SK-N-SH treated with all-trans-retinoic acid at 6 μM for 48 hours (cell line): Measurements from ENCODE around the gene ENHO.
A peak's percentile ranks its signal among the peaks of the same experiment; 100 is the strongest.

Experiments
- ATAC-seq: fragments of 200-7000 bp; cut with Tn5 transposase; 3 replicates; pipeline ENCODE4 v1.9.1; 2020; ENCODE audit warnings: mild to moderate bottlenecking, moderate library complexity
- ARNTL ChIP-seq: fragments of 450-650 bp; formaldehyde crosslinking; IDR thresholded peaks from 2 replicates; pipeline ENCODE4 v1.5.0; 2020; ENCODE audit warnings: low read depth, mild to moderate bottlenecking, moderate library complexity, borderline replicate concordance
- BACH2 ChIP-seq: fragments of 250-450 bp; sonication (Bioruptor Pico); IDR thresholded peaks from 2 replicates; pipeline ENCODE4 v1.9.0; 2021; ENCODE audit warnings: mild to moderate bottlenecking, borderline replicate concordance
- CSDC2 ChIP-seq: fragments of 250-450 bp; sonication (Bioruptor Pico); IDR thresholded peaks from 2 replicates; pipeline ENCODE4 v1.5.0; 2020; ENCODE audit warnings: mild to moderate bottlenecking, moderate library complexity
- CSRNP3 ChIP-seq: fragments of 250-450 bp; sonication (Bioruptor Pico); IDR thresholded peaks from 2 replicates; pipeline ENCODE4 v1.5.1; 2021; ENCODE audit warnings: mild to moderate bottlenecking, moderate library complexity
- ESRRG ChIP-seq: fragments of 250-450 bp; sonication (Bioruptor Pico); IDR thresholded peaks from 2 replicates; pipeline ENCODE4 v1.6.1; 2021; ENCODE audit warnings: mild to moderate bottlenecking
- GLIS3 ChIP-seq: fragments of 250-450 bp; sonication (Bioruptor Pico); IDR thresholded peaks from 2 replicates; pipeline ENCODE4 v1.5.0; 2020; ENCODE audit warnings: mild to moderate bottlenecking, moderate library complexity
- ISL1 ChIP-seq: fragments of 250-450 bp; sonication (Bioruptor Pico); IDR thresholded peaks from 2 replicates; pipeline ENCODE4 v2.1.2; 2022; ENCODE audit warnings: mild to moderate bottlenecking, moderate library complexity
- PATZ1 ChIP-seq: fragments of 250-450 bp; sonication (Bioruptor Pico); IDR thresholded peaks from 2 replicates; pipeline ENCODE4 v1.8.0; 2020; ENCODE audit warnings: mild to moderate bottlenecking, moderate library complexity, borderline replicate concordance
- PPARA ChIP-seq: fragments of 250-450 bp; sonication (Bioruptor Pico); IDR thresholded peaks from 2 replicates; pipeline ENCODE4 v1.5.0; 2020; ENCODE audit warnings: mild to moderate bottlenecking, borderline replicate concordance
- RARB ChIP-seq: fragments of 250-450 bp; sonication (Bioruptor Pico); IDR thresholded peaks from 2 replicates; pipeline ENCODE4 v1.8.0; 2021; ENCODE audit warnings: mild to moderate bottlenecking, moderate library complexity
- SNAI2 ChIP-seq: fragments of 250-450 bp; sonication (Bioruptor Pico); IDR thresholded peaks from 2 replicates; pipeline ENCODE4 v1.5.0; 2020; ENCODE audit warnings: mild to moderate bottlenecking, moderate library complexity
- TCF4 ChIP-seq: fragments of 250-450 bp; sonication (Bioruptor Pico); IDR thresholded peaks from 2 replicates; pipeline ENCODE4 v1.8.0; 2021; ENCODE audit warnings: mild to moderate bottlenecking, moderate library complexity, borderline replicate concordance
- TOX ChIP-seq: fragments of 250-450 bp; sonication (Bioruptor Pico); IDR thresholded peaks from 2 replicates; pipeline ENCODE4 v1.8.0; 2021; ENCODE audit warnings: mild to moderate bottlenecking, moderate library complexity, borderline replicate concordance
- TSHZ2 ChIP-seq: fragments of 250-450 bp; sonication (Bioruptor Pico); IDR thresholded peaks from 2 replicates; pipeline ENCODE4 v1.5.0; 2020; ENCODE audit warnings: mild to moderate bottlenecking, moderate library complexity
- ZFP3 ChIP-seq: fragments of 250-450 bp; sonication (Bioruptor Pico); IDR thresholded peaks from 2 replicates; pipeline ENCODE4 v1.5.0; 2020; ENCODE audit warnings: mild to moderate bottlenecking, moderate library complexity
- ZFP30 ChIP-seq: fragments of 450-650 bp; formaldehyde crosslinking; IDR thresholded peaks from 2 replicates; pipeline ENCODE4 v1.5.0; 2022; ENCODE audit warnings: mild to moderate bottlenecking, moderate library complexity
- ZNF70 ChIP-seq: fragments of 450-650 bp; formaldehyde crosslinking; IDR thresholded peaks from 2 replicates; pipeline ENCODE4 v1.5.0; 2020; ENCODE audit warnings: mild to moderate bottlenecking, moderate library complexity
- TF ChIP-seq, protein P1 (sequence below): fragments of 250-450 bp; sonication (Bioruptor Pico); IDR thresholded peaks from 2 replicates; pipeline ENCODE4 v1.5.1; 2020; ENCODE audit warnings: low read depth, mild to moderate bottlenecking, moderate library complexity

The ENHO gene

GRCh38 chr9:34546102-34546833, 23.5 kb upstream of the ENHO start:
- peak; percentile 92 for TF ChIP-seq ZNF70 (CRISPR knock-in tag)
- no peak for TF ChIP-seq ESRRG (CRISPR knock-in tag)
- ATAC-seq: no peak

- no peak for ATAC-seq
- TF ChIP-seq TCF4 (no peak), TOX (no peak), PPARA (no peak), CSRNP3 (CRISPR knock-in tag) (no peak)
Measured at GRCh38 chr9:34545497-34545896, 22.7 kb upstream of the ENHO start.

DNA sequence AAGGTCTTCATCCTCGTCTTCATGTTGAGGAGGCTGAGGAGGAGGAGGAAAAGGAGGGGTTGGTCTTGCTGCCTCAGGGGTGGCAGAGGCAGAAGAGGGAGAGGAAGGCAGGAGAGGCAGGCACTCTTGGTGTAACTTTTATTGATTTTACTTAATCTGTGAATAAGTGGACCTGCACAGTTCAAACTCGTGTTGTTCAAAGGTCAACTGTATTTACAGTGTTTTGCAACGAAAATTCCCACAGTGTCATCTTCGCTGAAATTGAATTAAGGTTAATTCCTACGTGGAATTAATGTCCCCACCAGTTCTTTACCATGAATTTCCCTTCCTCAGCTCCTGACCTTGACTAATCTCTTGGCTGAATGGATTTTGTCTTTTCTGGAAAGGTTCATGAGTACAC, 21.2 kb upstream of the ENHO start:
- no peak for TF ChIP-seq TOX
- ATAC-seq: no peak

DNA sequence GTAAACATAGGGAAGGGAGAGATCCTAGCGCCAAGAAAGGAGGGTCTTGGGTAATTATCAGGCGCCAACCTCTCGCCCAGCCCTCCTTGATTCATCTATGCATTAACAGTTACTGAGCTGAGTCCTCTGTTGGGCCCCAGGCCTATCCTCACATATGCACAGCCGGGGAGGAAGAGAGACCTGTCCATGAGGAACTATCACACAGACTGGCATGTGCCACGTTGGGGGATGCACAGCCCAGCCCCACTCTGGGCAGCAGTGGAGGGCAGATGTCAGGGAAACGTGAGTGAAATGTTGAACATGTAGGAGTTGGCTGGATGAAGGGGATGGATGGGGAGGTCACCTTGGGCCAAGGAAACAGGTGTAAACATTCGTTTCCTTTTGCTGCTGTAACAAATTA, 18.8 kb upstream of the ENHO start:
- no peak for ATAC-seq
- no peak for TF ChIP-seq GLIS3 (CRISPR knock-in tag)
- TF ChIP-seq PATZ1 (CRISPR knock-in tag): no peak

GRCh38 chr9:34540827-34541226, 18.0 kb upstream of the ENHO start:
- peak; percentile 95 for ATAC-seq

More at GRCh38 chr9:34540827-34541226, 18.0 kb upstream of the ENHO start:
- TF ChIP-seq ZFP3 (CRISPR knock-in tag): no peak
- TF ChIP-seq ISL1 (CRISPR knock-in tag): no peak
- no peak for TF ChIP-seq TSHZ2 (CRISPR knock-in tag)
- TF ChIP-seq SNAI2: no peak
- TF ChIP-seq BACH2: no peak
- no peak for TF ChIP-seq RARB (CRISPR knock-in tag)
- no peak for TF ChIP-seq CSDC2 (CRISPR knock-in tag)
- TF ChIP-seq ZFP30: no peak
- TF ChIP-seq ZNF70 (CRISPR knock-in tag): no peak
- TF ChIP-seq, protein P1, sequence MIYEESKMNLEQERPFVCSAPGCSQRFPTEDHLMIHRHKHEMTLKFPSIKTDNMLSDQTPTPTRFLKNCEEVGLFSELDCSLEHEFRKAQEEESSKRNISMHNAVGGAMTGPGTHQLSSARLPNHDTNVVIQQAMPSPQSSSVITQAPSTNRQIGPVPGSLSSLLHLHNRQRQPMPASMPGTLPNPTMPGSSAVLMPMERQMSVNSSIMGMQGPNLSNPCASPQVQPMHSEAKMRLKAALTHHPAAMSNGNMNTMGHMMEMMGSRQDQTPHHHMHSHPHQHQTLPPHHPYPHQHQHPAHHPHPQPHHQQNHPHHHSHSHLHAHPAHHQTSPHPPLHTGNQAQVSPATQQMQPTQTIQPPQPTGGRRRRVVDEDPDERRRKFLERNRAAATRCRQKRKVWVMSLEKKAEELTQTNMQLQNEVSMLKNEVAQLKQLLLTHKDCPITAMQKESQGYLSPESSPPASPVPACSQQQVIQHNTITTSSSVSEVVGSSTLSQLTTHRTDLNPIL: no peak
- no peak for TF ChIP-seq PATZ1 (CRISPR knock-in tag)
- TF ChIP-seq ARNTL (CRISPR knock-in tag): no peak
- no peak for TF ChIP-seq PPARA
